HG02610 (cell line): ENCODE data around the gene CD59.
"Not testable (repeated sequence)": the region's sequence is repeated elsewhere in the genome, so short reads cannot be mapped to it uniquely, and the experiment has no call there.

Source experiments
- ATAC-seq: cut with Tn5 transposase; IDR thresholded peaks from one replicate; pipeline ENCODE4 v1.9.1; 2021; ENCODE audit warnings: mild to moderate bottlenecking, moderate library complexity; ENCODE audit not compliant: unreplicated experiment

The CD59 gene

GRCh38 chr11:33743291-33743690 is 7.1 kb upstream of the CD59 start:
- no peak for ATAC-seq

GRCh38 chr11:33742249-33742851 is 6.1 kb upstream of the CD59 start:
- ATAC-seq: no peak

GRCh38 chr11:33741806-33742205 is 5.6 kb upstream of the CD59 start:
- ATAC-seq: no peak

- no peak for ATAC-seq
These were observed 1.2 kb upstream of the CD59 start for GRCh38 chr11:33737362-33737821.

- ATAC-seq: peak; percentile 55
These were observed 714 bp downstream of the CD59 start for GRCh38 chr11:33735271-33736147.

- no peak for ATAC-seq
These were observed 1.6 kb downstream of the CD59 start for GRCh38 chr11:33734441-33735270.

GRCh38 chr11:33733980-33734379 is 2.2 kb downstream of the CD59 start:
- no peak for ATAC-seq

GRCh38 chr11:33731723-33732531 is 4.3 kb downstream of the CD59 start:
- ATAC-seq: peak; percentile 27

- no peak for ATAC-seq
These were observed 5.5 kb downstream of the CD59 start for GRCh38 chr11:33730716-33731115.

GRCh38 chr11:33729072-33729664 is 7.1 kb downstream of the CD59 start:
- ATAC-seq: not testable (repeated sequence)

- ATAC-seq: not testable (repeated sequence)
These were observed 8.7 kb downstream of the CD59 start for GRCh38 chr11:33727539-33727938.

- no peak for ATAC-seq
These were observed 10.7 kb downstream of the CD59 start for GRCh38 chr11:33725496-33725895.

- ATAC-seq: no peak
These were observed 11.6 kb downstream of the CD59 start for GRCh38 chr11:33724644-33725035.

GRCh38 chr11:33723238-33723881 is 12.9 kb downstream of the CD59 start:
- peak; percentile 17 for ATAC-seq

- peak; percentile 94 for ATAC-seq
These were observed 13.5 kb downstream of the CD59 start for GRCh38 chr11:33722590-33723234.

GRCh38 chr11:33721984-33722383 is 14.2 kb downstream of the CD59 start:
- no peak for ATAC-seq

GRCh38 chr11:33721426-33721825 is 14.8 kb downstream of the CD59 start:
- no peak for ATAC-seq

GRCh38 chr11:33719587-33719986 is 16.6 kb downstream of the CD59 start:
- ATAC-seq: no peak

GRCh38 chr11:33718440-33718839 is 17.8 kb downstream of the CD59 start:
- ATAC-seq: no peak
